SIG-M5 treated with dmso at 0.1 percent for 504 hours (cell line): ENCODE measurements around the gene PRKCQ.
"Not testable (repeated sequence)": the region's sequence is repeated elsewhere in the genome, so short reads cannot be mapped to it uniquely, and the experiment has no call there.

Source experiments
- DNase-seq: peaks from one replicate; lab custom pipeline; 2025; ENCODE audit not compliant: unreplicated experiment; lab: John Stamatoyannopoulos, UW

PRKCQ gene

DNA sequence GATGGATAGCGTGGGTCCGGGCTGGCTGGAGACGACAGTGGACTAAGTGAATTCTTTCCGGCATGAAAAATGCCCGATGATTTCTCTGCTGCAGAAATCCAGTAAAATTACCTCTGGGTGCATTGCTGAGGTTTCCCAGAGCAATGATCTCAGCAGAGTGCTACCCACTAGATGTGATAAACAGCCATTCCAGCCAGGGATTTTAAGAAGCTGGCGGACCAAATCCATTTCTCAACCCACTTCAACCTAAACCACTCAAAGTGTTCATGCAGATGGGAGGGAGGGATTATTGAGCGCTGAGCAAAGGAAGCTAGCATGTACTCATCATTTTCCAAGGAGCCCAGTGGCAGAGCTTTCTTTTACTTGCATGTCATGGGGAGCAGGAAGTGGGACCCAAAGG lies 116.7 kb downstream of the PRKCQ start:
- DNase-seq = no peak

DNA sequence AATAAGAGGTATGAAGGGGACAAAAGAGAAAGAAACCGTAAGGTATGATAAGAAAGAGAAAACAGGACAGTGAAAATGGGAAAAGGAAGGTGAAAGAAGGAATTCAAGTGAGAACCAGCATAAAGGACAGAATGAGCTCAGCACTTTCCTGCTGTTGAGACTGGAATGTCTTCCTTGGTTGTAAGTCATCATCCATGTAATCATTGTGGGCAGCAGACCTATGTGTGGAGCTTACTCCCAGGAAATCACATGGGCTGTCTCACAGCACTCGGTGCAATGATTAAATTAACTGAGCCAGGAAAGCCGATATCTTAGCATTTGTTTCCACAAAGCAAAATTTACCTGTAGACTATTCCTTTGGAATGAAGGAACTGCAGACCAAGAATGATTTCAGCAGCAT lies 118.1 kb downstream of the PRKCQ start:
- DNase-seq = no peak

- no peak for DNase-seq
These were observed 119.1 kb downstream of the PRKCQ start for GRCh38 chr10:6460861-6461409.

- peak; percentile 4 for DNase-seq
These were observed 121.3 kb downstream of the PRKCQ start for GRCh38 chr10:6458814-6459213.

DNA sequence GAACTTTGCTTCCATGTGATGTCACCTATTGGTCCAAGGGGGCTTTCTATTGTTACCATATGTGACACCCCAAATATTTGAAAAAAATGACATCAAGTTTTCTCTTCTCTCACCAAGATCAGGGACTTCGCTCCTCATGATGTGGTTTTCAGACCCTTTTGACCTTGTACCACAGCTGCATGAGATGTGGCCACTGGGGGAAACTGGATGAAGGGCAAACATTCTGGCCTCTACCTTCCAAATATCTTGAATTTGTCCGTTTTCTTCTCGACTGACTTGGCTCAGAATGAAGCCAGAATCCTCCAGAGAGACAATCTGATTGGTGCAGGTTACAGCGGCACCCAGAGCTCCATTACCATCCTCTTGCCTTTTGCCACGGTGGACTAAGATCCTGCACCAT lies 122.7 kb downstream of the PRKCQ start:
- DNase-seq = no peak

DNA sequence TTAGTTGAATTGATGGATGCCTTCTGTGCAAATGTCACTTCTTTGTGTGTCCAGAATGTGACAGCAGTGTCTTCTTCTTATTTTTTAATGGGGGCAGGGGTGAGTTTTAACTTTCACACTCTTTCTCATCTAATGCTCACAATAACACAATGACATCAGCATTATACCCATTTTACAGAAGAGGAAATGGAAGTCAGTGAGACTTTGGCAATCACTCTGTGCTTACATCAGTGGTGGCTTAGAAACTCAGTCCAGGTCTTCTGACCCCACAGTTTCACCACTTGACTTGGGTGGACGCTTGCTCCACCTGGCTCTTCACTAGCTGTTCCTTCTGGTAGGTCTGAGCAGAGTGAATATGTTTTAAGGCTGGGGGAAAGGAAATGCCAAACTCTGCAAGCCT lies 124.0 kb downstream of the PRKCQ start:
- no peak for DNase-seq

- no peak for DNase-seq
These were observed 124.5 kb downstream of the PRKCQ start for GRCh38 chr10:6455592-6455991.

DNA sequence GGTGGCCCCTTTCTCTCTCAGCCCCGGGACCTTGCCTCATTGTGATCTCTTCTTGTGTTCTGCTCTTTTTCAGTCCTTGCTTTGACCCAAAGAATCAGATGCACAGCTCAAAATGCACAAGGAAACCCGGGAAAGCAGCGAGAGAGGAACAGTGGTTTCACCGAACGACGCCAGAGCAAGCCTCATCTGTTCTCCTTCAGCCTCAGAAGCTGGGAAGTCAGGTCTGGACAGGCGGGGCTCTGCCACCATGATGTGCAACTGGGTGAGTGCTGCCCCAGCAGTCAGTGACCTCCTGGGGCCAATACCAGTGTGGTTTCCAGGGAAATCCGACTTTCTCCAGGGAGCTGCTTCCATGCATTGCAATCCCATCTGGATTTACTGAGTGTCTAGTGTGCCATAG lies 133.4 kb downstream of the PRKCQ start:
- no peak for DNase-seq

DNA sequence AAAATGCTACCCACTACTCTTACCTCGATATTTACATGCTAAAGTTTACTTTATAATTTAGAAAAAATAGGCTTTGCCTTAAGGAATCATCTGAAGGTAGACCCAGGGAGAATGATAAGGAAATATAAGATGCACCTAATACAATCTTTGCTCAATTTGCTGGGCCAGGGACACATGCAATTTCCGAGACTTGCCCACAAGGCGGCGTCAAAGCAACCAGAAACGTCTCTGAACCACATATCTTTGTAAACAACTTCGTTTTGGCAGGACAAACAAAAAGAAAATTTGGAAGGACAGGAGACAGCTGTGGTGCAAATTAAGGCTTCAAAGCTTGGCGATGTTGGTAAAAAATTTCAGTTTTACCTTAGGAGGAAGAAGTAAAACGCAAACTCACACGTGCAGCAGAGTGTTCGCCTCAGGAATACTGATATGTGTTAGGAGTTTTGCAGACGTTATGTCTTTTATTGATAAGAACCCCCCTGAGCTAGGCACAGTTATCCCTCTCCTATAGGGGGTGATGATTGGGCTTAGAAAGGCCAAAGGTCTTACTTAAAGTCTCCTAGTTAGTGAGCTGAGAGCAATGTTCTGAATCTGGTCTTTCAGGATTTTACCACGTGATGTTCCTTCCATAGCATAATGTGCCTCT lies 134.3 kb downstream of the PRKCQ start:
- DNase-seq = peak; percentile 35

DNA sequence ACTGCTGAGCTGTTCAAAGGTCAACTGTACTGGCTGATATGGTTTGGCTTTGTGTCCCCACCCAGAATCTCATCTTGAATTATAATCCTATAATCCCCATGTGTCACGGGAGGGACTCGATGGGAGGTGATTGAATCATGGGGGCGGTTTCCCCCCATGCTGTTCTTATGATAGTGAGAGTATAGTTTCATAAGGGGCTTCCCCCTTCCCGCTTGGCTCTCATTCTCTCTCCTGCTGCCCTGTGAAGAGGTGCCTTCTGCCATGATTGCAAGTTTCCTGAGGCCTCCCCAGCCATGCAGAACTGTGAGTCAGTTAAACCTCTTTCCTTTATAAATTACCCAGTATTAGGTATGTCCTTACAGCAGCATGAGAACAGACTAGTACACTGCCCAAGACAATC lies 140.2 kb downstream of the PRKCQ start:
- DNase-seq = not testable (repeated sequence)

DNA sequence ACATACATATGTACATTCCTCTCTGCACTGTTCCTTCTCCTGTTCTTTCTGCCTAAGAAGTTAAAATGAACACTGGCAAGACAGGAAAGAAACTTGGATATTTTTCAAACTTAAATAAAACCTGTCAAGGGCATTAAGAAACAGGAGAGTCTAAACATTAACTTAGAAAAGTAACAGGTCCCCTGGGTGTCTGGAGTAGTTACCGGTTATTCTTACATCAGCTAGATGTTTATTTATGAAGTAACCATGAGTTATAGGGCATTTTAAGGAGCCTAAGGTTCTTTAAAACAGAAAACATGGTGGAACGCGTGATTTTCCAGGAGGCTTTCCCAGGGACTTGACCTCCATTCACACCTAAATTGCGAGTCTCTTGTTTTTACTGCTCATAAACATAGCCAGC lies 148.2 kb downstream of the PRKCQ start:
- no peak for DNase-seq

GRCh38 chr10:6431186-6431585 lies 148.9 kb downstream of the PRKCQ start:
- DNase-seq = no peak

GRCh38 chr10:6430423-6430980 lies 149.6 kb downstream of the PRKCQ start:
- DNase-seq = no peak

- no peak for DNase-seq
These were observed 152.6 kb downstream of the PRKCQ start for GRCh38 chr10:6427357-6427959.

- no peak for DNase-seq
These were observed 153.8 kb downstream of the PRKCQ start for GRCh38 chr10:6426317-6426716.

DNA sequence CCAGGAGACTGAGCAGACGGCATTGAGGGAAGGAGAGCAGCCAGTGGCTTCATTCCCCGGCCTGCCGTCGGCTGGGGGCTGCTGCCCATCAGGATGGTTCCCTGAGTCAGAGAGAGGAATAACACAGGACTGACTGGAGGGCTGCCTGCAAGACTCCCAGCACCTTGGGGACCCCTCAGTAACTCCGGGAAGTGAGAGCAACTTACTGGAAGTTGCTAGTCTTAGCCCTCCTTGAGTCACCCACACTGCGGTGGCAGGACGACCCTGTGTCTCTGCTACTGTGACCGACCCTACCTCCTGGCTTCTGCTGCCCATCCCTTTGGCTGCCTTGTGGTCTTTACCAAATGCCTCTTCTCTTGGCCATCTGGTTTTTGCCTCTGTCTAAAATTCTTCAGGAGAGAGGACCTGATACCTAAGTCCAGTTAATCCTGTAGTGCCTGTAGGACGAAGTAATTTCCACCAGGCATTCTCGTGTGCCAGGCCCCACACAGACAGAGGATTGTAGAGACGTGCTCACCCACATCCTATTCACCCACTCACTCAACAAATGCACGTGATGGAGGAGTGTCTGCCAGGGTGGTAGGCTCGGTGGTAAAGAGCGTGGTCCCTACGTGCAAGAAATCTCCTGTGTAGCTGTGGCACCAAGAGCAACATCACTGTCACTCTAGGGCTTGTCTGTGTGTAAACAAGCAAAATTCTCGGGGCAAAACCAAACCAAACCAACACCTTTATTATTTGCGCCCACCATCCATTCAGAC lies 156.5 kb downstream of the PRKCQ start:
- DNase-seq = no peak

DNA sequence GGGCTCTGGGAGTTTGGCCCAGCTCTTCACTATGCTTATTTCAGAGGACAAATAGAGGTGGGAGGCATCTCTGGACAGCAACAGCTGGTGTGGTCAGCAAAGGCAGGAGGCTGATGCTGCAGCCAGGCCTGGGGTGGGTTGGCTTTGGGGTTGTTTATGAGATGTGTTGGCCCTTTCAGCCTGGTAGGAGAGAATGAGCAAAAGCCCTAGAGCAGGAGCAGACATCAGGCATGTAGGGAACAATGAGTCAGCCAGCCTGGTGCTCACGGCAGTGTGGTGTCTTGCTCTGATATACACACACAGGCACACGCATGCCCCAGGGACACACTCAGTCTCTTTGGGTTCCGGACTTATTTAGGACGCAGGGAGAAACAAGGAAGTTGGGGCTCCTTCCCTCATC lies 157.1 kb downstream of the PRKCQ start:
- no peak for DNase-seq

DNA sequence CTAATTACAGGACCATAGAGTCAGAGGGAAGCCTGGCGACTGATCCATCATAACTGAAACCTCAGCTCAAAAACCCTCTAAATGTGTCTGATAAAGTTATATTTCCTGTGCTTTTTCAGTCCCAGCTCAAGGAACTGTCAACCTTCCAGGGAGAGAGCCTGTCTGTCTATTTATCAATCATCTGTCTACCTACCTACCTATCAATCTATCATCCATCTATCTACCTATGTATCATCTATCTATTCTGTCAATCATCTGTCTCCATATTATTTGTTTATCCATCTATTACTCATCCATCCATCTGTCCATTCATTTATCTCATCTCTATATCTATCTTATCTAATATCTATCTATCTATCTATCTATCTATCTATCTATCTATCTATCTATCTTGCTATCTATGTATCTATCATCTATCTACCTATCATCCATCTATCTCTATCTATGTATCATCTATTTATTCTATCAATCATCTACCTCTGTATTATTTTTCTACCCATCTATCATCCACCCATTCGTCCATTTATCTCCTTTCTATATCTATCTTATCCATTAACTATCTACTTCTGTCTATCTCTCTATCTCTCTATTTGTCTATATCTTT lies 161.4 kb downstream of the PRKCQ start:
- DNase-seq = no peak

DNA sequence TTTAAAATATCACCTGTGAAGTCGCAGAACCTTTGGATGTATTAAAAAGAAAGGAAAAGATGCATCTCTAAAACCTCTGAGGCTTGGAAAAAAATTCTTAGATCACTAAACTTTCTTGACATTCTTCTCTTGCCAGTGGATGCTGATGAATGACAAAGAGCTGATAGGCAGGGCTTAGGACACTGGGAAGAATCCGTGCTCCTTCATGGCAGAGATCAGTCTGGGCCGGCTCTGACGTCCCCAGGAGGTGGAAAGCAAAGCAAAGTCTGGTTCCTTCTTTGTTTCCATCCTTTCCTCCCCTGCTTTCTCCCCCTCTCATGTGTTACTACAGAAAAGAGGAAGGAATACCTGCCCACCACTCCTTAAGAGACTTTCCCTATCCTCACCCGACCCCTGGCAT lies 161.9 kb downstream of the PRKCQ start:
- no peak for DNase-seq

- peak; percentile 40 for DNase-seq
These were observed 163.1 kb downstream of the PRKCQ start for GRCh38 chr10:6416892-6417512.

DNA sequence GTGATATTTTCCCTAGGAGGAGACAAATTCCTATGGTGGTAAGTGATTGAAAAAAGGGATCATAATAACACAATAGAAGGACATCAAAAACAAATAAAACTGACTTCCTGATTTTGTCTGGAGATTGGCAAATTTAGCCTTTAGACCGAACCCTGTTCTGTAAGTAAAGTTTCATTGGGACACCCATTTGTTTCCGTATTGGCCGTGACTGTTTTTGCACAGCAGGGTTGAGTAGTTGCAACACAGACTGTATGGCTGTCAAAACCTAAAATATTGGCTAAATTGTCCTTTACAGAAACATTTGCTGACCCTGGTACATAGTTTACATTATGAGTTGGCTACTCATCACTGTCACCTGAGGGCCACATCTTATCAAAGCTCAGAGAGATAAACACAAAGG lies 168.6 kb downstream of the PRKCQ start:
- DNase-seq = peak; percentile 54
